Measurements from ENCODE around the gene SELPLG.
"Not testable (repeated sequence)": the region's sequence is repeated elsewhere in the genome, so short reads cannot be mapped to it uniquely, and the experiment has no call there.

The SELPLG gene

GRCh38 chr12:108594323-108594903 is 39.3 kb downstream of the SELPLG start:
- DNase-seq (ENCODE audit: extremely low spot score), result no peak
- ChIA-PET POLR2A (no interaction called here), CTCF (no interaction called here)
- no peak for TF ChIP-seq ARNT (IDR thresholded peaks at IDR 0.05)
- TF ChIP-seq TARDBP (IDR thresholded peaks at IDR 0.05), result no peak
- no peak for TF ChIP-seq PKNOX1 (IDR thresholded peaks at IDR 0.05)
- no peak for TF ChIP-seq SUZ12 (IDR thresholded peaks at IDR 0.05)
- no peak for TF ChIP-seq FOXA1 (IDR thresholded peaks at IDR 0.05)
- no peak for TF ChIP-seq SP1 (IDR thresholded peaks at IDR 0.05)
- TF ChIP-seq LEF1 (IDR thresholded peaks at IDR 0.05; ENCODE audit: borderline replicate concordance), result no peak
- TF ChIP-seq ZNF384 (IDR thresholded peaks at IDR 0.05), result no peak
- TF ChIP-seq FOXK2 (IDR thresholded peaks at IDR 0.05), result no peak
- no peak for TF ChIP-seq CTBP1 (IDR thresholded peaks at IDR 0.05; ENCODE audit: borderline replicate concordance)
- no peak for TF ChIP-seq NFRKB (IDR thresholded peaks at IDR 0.05)
- no peak for TF ChIP-seq L3MBTL2 (conservative IDR thresholded peaks at IDR 0.05)
- no peak for TF ChIP-seq FOXM1 (IDR thresholded peaks at IDR 0.05; ENCODE audit: borderline replicate concordance)
- TF ChIP-seq ELF4 (IDR thresholded peaks at IDR 0.05), result no peak
- TF ChIP-seq HDGF (IDR thresholded peaks at IDR 0.05; ENCODE audit: borderline replicate concordance), result no peak
- TF ChIP-seq BHLHE40 (IDR thresholded peaks at IDR 0.05; ENCODE audit: borderline replicate concordance), result no peak

- TF ChIP-seq FOXM1 (IDR thresholded peaks at IDR 0.05; ENCODE audit: borderline replicate concordance), result no peak
- TF ChIP-seq SP1 (IDR thresholded peaks at IDR 0.05), result no peak
- TF ChIP-seq BHLHE40 (IDR thresholded peaks at IDR 0.05; ENCODE audit: borderline replicate concordance), result no peak
- TF ChIP-seq L3MBTL2 (conservative IDR thresholded peaks at IDR 0.05), result no peak
- no peak for TF ChIP-seq FOXK2 (IDR thresholded peaks at IDR 0.05)
- TF ChIP-seq ZNF384 (IDR thresholded peaks at IDR 0.05), result no peak
- TF ChIP-seq FOXA1 (IDR thresholded peaks at IDR 0.05), result no peak
- no peak for TF ChIP-seq SUZ12 (IDR thresholded peaks at IDR 0.05)
- no peak for TF ChIP-seq HDGF (IDR thresholded peaks at IDR 0.05; ENCODE audit: borderline replicate concordance)
- no peak for TF ChIP-seq PKNOX1 (IDR thresholded peaks at IDR 0.05)
- TF ChIP-seq TARDBP (IDR thresholded peaks at IDR 0.05), result no peak
- TF ChIP-seq LEF1 (IDR thresholded peaks at IDR 0.05; ENCODE audit: borderline replicate concordance), result no peak
- no peak for TF ChIP-seq ELF4 (IDR thresholded peaks at IDR 0.05)
- no peak for TF ChIP-seq NFRKB (IDR thresholded peaks at IDR 0.05)
- no peak for TF ChIP-seq ARNT (IDR thresholded peaks at IDR 0.05)
- TF ChIP-seq CTBP1 (IDR thresholded peaks at IDR 0.05; ENCODE audit: borderline replicate concordance), result no peak
- no peak for DNase-seq (ENCODE audit: extremely low spot score)
- ChIA-PET CTCF (no interaction called here), POLR2A (no interaction called here)
Observed at GRCh38 chr12:108592033-108592909, 41.4 kb downstream of the SELPLG start.

- no peak for DNase-seq (ENCODE audit: extremely low spot score)
- TF ChIP-seq CTBP1 (IDR thresholded peaks at IDR 0.05; ENCODE audit: borderline replicate concordance), result no peak
- TF ChIP-seq LEF1 (IDR thresholded peaks at IDR 0.05; ENCODE audit: borderline replicate concordance), result no peak
- TF ChIP-seq ARNT (IDR thresholded peaks at IDR 0.05), result no peak
- TF ChIP-seq SUZ12 (IDR thresholded peaks at IDR 0.05), result no peak
- no peak for TF ChIP-seq ELF4 (IDR thresholded peaks at IDR 0.05)
- no peak for TF ChIP-seq FOXA1 (IDR thresholded peaks at IDR 0.05)
- no peak for TF ChIP-seq NFRKB (IDR thresholded peaks at IDR 0.05)
- TF ChIP-seq HDGF (IDR thresholded peaks at IDR 0.05; ENCODE audit: borderline replicate concordance), result no peak
- no peak for TF ChIP-seq FOXM1 (IDR thresholded peaks at IDR 0.05; ENCODE audit: borderline replicate concordance)
- TF ChIP-seq BHLHE40 (IDR thresholded peaks at IDR 0.05; ENCODE audit: borderline replicate concordance), result no peak
- no peak for TF ChIP-seq ZNF384 (IDR thresholded peaks at IDR 0.05)
- TF ChIP-seq PKNOX1 (IDR thresholded peaks at IDR 0.05), result no peak
- no peak for TF ChIP-seq L3MBTL2 (conservative IDR thresholded peaks at IDR 0.05)
- TF ChIP-seq FOXK2 (IDR thresholded peaks at IDR 0.05), result no peak
- TF ChIP-seq SP1 (IDR thresholded peaks at IDR 0.05), result no peak
- no peak for TF ChIP-seq TARDBP (IDR thresholded peaks at IDR 0.05)
- POLR2A ChIA-PET, result no interaction called here
- CTCF ChIA-PET, result no interaction called here
Observed at GRCh38 chr12:108591267-108591980, 42.3 kb downstream of the SELPLG start.

GRCh38 chr12:108590463-108590862 is 43.2 kb downstream of the SELPLG start:
- POLR2A ChIA-PET, result interaction anchor here (0.7 kb wide), 1 partner anchor 148 kb away, joined by 3 read pairs; no protein-coding TSS in a partner anchor
- DNase-seq (ENCODE audit: extremely low spot score); CTCF ChIA-PET: not testable (repeated sequence)

- no peak for TF ChIP-seq ELF4 (IDR thresholded peaks at IDR 0.05)
- TF ChIP-seq FOXM1 (IDR thresholded peaks at IDR 0.05; ENCODE audit: borderline replicate concordance), result no peak
- ChIA-PET CTCF (no interaction called here), POLR2A (interaction anchor here (0.7 kb wide), 1 partner anchor 149 kb away, joined by 3 read pairs; no protein-coding TSS in a partner anchor)
- DNase-seq (ENCODE audit: extremely low spot score), result no peak
Observed at GRCh38 chr12:108589840-108590229, 43.9 kb downstream of the SELPLG start.

Measured in HEK293T (cell line).